ENCODE results near the gene ANXA4.
"Not testable (repeated sequence)": the region's sequence is repeated elsewhere in the genome, so short reads cannot be mapped to it uniquely, and the experiment has no call there.

Gene ANXA4

GRCh38 chr2:69714539-69715220 is 27.3 kb upstream of the ANXA4 start:
- TF ChIP-seq CTCF (IDR thresholded peaks at IDR 0.05; ENCODE audit: insufficient read depth, low read length), result peak; percentile 55
- not testable (repeated sequence) for H3K27ac ChIP-seq (replicated peaks); H3K27me3 ChIP-seq (ENCODE audit: insufficient read depth, poor library complexity, severe bottlenecking); H3K4me3 ChIP-seq (replicated peaks; ENCODE audit: insufficient read depth, low read length)
- peak; percentile 56 to 88 for DNase-seq (ENCODE audit: low read depth in 1 of 2, low spot score in 1 of 2)

GRCh38 chr2:69715964-69716363 is 26.0 kb upstream of the ANXA4 start:
- no peaks in the 10 kb centered on the region for H3K27me3 ChIP-seq (ENCODE audit: insufficient read depth, poor library complexity, severe bottlenecking)
- no peak for DNase-seq (ENCODE audit: low read depth in 1 of 2, low spot score in 1 of 2)
- TF ChIP-seq POLR2AphosphoS5 (IDR thresholded peaks at IDR 0.05; ENCODE audit: low read depth) (no peak), GABPA (IDR thresholded peaks at IDR 0.05; ENCODE audit: low read depth) (no peak), REST (IDR thresholded peaks at IDR 0.05; ENCODE audit: insufficient replicate concordance, low read depth) (no peak), SPI1 (IDR thresholded peaks at IDR 0.05; ENCODE audit: borderline replicate concordance, low read depth) (no peak), CTCF (IDR thresholded peaks at IDR 0.05; ENCODE audit: insufficient read depth, low read length) (no peak)
- no peak overlapping the region for H3K4me3 ChIP-seq (replicated peaks; ENCODE audit: insufficient read depth, low read length)
- no peak overlapping the region for H3K27ac ChIP-seq (replicated peaks)

GRCh38 chr2:69716555-69717120 is 25.3 kb upstream of the ANXA4 start:
- TF ChIP-seq GABPA (IDR thresholded peaks at IDR 0.05; ENCODE audit: low read depth), result no peak
- no peak for TF ChIP-seq SPI1 (IDR thresholded peaks at IDR 0.05; ENCODE audit: borderline replicate concordance, low read depth)
- TF ChIP-seq CTCF (IDR thresholded peaks at IDR 0.05; ENCODE audit: insufficient read depth, low read length), result no peak
- TF ChIP-seq POLR2AphosphoS5 (IDR thresholded peaks at IDR 0.05; ENCODE audit: low read depth), result no peak
- TF ChIP-seq REST (IDR thresholded peaks at IDR 0.05; ENCODE audit: insufficient replicate concordance, low read depth), result no peak
- no peak overlapping the region for H3K4me3 ChIP-seq (replicated peaks; ENCODE audit: insufficient read depth, low read length)
- no peaks in the 10 kb centered on the region for H3K27me3 ChIP-seq (ENCODE audit: insufficient read depth, poor library complexity, severe bottlenecking)
- DNase-seq (ENCODE audit: low read depth in 1 of 2, low spot score in 1 of 2), result no peak
- H3K27ac ChIP-seq (replicated peaks), result no peak overlapping the region

- Histone ChIP-seq H3K27ac (replicated peaks) (no peak overlapping the region), H3K27me3 (ENCODE audit: insufficient read depth, poor library complexity, severe bottlenecking) (no peaks in the 10 kb centered on the region), H3K4me3 (replicated peaks; ENCODE audit: insufficient read depth, low read length) (no peak overlapping the region)
- no peak for TF ChIP-seq CTCF (IDR thresholded peaks at IDR 0.05; ENCODE audit: insufficient read depth, low read length)
- TF ChIP-seq POLR2AphosphoS5 (IDR thresholded peaks at IDR 0.05; ENCODE audit: low read depth), result no peak
- TF ChIP-seq SPI1 (IDR thresholded peaks at IDR 0.05; ENCODE audit: borderline replicate concordance, low read depth), result no peak
- TF ChIP-seq GABPA (IDR thresholded peaks at IDR 0.05; ENCODE audit: low read depth), result no peak
- TF ChIP-seq REST (IDR thresholded peaks at IDR 0.05; ENCODE audit: insufficient replicate concordance, low read depth), result no peak
- no peak for DNase-seq (ENCODE audit: low read depth in 1 of 2, low spot score in 1 of 2)
Measured at GRCh38 chr2:69717186-69717585, 24.7 kb upstream of the ANXA4 start.
